Stimulated activated CD4-positive, alpha-beta T cell treated with anti-CD3 and anti-CD28 coated beads, TNF-alpha, amount 100 ng/mL, for 4 hours (primary cell): ENCODE measurements around the gene KERA.
"Not testable (repeated sequence)": the region's sequence is repeated elsewhere in the genome, so short reads cannot be mapped to it uniquely, and the experiment has no call there.

Experiments
- DNase-seq, 3 experiments: peaks; one replicate each; pipeline ENCODE4 v3.0.0-alpha.2; 2020; ENCODE audit warnings: low read depth in 3 of 3

Gene KERA

GRCh38 chr12:91057368-91058165 lies at the start of gene KERA:
KERA (minus strand) TSS chr12:91058024; CDS start chr12:91056281, 1,743 bp downstream.
- no peak for DNase-seq

GRCh38 chr12:91106283-91106682 lies 48.5 kb upstream of the KERA start:
- no peak for DNase-seq

DNA sequence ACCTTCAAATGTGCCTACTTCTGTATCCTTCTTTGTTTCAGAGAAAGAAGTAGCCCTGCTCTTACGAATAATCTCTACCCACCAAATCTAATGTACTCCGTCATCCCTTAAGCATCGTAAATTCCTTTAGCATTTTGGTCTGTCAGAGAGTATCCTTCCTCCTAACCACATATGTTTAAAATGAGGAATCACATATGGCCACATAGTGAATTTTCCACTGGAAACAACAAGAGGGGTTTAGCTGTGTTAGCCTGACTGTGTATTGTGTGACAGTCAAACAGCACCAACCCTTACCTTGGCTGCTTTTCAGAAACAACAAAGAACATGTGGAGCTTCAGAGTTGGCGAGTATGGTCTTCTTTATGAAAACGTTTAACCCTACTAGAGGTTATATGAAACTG lies 48.0 kb upstream of the KERA start:
- DNase-seq: no peak

DNA sequence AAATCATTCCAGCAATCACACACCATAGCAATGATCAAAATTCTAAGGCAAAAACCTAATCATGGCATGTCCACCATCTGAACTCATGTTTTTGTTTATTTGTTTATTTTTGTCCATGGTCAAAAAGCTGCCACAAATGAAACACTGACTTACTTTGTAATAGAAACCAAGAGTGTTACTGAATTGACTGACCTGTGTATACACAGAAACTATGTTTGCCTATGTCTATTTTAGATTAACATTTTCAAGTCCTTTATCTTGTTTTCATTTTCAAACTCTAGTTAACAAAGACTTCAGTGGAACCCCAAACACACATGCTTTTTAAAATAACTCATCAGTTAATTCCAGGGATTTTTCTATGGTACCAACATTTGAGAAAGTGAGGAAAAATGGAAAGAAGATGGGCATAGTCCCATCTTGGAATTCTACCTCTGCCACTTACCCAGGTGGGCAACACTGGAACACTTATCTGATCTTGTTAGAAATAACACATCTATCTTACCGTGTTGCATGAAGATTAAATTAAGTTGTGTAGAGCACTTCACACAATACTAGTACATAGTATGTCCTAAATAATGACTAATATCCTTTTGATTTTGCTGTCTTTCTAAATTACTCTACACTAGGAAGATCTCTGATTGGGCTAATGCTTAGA lies 47.1 kb upstream of the KERA start:
- DNase-seq: no peak

- no peak for DNase-seq
Measured at GRCh38 chr12:91103624-91104023, 45.8 kb upstream of the KERA start.

DNA sequence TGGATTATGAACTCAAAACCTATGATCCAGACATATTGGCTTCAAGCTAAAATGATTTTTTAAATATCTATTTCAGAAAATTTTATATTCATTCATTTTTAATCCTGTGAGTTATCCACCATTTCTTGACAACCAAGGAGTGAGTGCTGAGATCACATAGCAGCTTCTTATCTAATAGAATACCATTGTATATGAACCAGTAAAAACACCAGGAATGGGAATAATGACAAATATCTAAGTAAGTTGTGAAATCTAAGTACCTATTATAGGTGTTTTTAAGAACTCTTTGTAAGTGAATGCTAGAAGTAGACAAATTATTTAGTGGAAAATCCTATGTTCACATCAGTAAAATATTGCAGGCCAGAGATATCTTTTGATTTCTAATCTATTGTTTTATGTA lies 45.3 kb upstream of the KERA start:
- no peak for DNase-seq

GRCh38 chr12:91100906-91101305 lies 43.1 kb upstream of the KERA start:
- DNase-seq: no peak

- DNase-seq: no peak
Measured at GRCh38 chr12:91099836-91100235, 42.0 kb upstream of the KERA start.

DNA sequence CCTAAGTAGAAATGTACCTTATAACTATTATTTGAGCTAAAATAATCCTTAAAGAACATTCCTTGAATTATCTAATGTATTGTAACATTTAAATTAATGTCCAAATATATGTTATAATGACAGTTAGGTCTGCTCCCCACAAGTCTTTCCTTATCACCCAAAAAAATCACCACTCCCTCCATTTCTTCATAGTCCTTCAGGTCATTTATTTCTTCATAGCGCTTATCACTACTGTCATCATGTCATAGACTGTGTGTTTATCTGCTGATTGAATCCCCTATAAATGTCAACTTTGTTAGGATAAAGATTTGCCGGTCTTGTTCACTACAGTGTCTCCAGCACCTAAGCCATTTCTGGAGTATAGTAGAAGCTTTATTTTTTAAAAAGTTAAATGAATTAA lies 41.5 kb upstream of the KERA start:
- no peak for DNase-seq

- DNase-seq: no peak
Measured at GRCh38 chr12:91098941-91099340, 41.1 kb upstream of the KERA start.

GRCh38 chr12:91098461-91098860 lies 40.6 kb upstream of the KERA start:
- no peak for DNase-seq

DNA sequence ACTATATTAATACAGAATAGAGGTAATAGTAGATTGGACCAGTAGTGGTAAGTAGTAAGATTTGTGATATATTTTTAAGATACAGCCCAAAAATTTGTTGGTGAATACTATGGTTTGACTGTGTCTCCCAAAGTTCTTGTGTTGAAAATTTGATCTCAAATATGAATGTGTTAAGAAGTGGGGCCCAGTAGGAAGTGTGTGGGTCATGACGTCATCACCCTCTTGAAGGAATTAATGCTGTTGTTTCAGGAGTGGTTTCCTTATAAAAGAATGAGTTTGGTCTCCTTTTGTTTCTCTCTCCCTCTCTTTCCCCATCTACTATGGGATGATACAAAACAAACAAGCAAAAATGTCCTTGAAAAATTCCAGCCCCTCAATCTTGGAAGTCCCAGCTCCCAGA lies 37.1 kb upstream of the KERA start:
- no peak for DNase-seq

DNA sequence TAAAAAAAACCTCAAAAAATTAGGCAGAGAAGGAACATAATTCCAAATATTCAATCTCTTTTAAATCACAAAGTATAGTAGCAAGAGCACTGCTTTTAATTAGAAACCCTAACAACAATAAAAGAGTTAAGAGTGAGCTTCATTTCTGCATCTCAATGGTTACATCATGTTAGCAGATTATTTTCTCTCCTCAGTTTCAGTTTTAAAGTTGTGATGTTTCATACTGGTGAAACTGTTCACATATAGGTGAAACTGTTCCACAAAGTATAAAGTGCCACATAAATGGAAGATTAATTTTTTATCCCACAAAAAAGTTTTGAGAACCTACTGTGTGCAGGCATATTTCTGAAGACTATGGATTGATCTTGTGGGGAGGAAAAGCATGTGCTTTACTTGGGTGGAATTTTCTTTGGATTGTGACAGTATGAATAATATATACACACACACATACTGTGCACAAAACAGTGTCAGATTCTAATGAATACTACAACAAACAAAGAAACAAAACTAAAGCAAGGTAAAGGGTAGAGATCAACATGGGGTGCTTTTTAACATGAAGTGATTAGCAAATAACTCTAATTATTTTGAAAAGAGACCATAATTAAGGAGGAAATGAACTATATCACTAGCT lies 36.3 kb upstream of the KERA start:
- DNase-seq: no peak

DNA sequence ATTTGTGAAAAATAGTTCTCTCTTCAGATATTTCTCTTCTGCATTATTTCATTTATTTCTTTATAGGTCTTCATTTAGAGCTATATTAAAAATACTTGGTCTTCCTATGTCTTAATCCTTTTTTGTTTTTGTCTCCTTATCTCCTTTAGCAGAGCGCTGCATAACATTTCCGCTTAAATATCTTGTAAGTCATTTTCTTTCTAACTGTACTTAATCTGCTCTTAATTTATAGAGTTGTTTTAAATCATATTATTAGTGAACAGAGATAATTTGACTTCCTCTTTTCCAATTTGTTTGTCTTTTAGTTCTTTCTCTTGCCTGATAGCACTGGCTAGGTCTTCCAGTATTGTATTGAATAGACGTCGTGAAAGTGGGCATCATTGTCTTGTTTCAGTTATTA lies 35.5 kb upstream of the KERA start:
- DNase-seq: no peak

DNA sequence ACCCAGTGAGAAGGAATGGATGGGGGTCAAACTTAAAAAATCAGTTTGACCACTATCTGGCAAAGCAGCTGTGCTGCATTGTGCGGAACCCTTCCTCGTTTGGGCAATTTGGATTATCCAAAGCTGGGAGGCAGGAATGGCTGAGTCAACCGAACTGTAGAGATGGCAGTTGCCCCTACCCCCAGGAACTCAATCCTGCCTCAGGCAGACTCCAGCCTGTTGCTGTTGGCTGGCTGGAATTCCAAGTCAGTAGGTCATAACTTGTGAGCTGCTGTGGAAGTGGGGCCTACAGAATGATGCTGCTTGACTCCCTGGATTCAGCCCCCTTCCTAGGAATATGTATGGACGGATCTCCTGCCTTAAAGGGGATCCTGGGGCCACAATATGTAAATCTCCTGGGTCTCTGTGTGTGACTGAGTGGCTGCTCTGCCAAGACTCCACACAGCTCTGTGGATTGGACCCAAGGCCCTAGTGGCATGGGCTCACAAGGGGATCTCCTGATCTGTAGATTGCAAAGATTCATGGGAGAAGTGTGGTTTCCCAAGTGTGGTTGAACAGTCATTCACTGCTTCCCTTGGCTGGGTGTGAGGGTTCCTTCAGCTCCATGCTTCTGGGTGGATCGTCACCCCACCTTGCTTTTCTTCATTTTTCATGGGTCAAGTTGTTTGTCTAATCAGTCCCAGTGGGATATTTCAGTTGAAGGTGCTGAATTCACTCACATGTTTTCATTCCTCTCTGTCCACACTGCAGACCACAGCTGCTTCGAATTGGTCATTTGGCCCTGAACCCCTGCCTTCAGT lies 34.3 kb upstream of the KERA start:
- DNase-seq: no peak

GRCh38 chr12:91089953-91090352 lies 32.1 kb upstream of the KERA start:
- not testable (repeated sequence) for DNase-seq

DNA sequence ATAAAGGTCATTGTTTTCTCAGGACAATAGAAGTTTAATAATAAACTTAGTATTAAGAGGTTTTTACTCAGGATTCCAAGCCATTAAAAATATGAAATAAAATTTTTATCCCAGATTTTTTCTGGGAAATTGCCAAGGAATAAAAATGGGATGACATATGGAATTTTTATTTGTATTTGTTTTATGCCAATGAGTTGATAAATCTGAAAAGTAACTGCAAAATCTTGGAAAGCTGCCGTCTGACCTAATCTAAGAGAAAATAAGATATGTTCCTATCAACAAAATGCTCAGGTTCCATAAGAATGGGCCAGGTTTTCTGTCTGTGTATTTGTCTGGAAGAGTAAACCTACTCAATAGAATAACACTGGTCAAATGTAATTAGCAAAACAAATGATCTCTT lies 22.2 kb upstream of the KERA start:
- DNase-seq: no peak

- DNase-seq: no peak
Measured at GRCh38 chr12:91078501-91078900, 20.7 kb upstream of the KERA start.

DNA sequence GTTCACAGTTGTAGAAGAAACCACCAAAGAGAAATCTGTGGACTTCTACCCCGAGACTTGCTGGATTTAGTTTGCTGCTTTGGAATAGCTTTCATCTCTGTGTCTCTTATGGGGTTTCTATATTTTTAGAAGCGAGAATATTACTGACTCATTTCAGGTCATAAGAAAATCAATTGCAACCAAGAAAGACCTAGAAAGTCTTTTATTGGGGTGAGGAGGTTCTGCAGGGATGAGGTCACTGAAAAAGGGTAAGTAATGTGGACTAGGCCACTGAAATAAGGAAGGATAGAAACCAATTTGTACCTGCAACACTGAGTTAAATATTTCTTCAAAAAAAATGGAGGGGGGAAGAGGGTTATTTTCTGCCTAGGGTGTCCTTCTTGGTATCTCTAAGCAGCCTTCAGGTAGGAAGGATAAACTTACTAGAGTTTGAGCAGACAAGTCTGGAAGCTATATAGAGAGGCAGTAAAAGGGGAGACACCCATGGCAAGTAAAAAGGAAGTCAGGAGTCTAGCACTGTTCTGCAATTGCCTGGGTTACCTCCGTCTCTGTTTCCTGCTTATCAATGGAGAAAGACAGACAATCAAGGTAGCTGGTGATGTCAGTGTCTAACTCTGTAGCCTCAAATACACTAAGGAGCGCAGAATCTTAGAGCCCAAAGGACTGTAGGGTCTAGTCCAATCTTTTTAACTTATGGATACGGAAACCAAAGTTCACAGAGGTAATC lies 19.6 kb upstream of the KERA start:
- DNase-seq: no peak

DNA sequence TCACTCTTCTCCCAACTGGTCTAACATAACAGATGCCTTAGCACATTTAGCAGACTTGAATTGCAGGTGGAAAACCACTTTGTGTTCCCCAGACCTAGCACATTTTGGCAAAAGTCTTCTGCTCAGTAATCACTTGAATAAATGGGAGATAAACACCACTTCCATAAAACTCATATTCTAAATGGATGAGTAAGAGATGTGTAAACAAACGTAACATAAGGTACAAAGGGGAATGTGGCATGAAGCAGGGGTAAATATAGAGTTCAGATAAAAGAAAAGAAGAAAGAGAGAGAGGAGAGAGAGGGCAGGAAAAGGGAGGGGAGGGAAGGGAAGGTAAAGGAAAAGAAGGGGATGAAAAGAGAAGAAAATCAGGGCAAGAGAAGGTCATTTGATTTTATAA lies 17.0 kb upstream of the KERA start:
- no peak for DNase-seq

DNA sequence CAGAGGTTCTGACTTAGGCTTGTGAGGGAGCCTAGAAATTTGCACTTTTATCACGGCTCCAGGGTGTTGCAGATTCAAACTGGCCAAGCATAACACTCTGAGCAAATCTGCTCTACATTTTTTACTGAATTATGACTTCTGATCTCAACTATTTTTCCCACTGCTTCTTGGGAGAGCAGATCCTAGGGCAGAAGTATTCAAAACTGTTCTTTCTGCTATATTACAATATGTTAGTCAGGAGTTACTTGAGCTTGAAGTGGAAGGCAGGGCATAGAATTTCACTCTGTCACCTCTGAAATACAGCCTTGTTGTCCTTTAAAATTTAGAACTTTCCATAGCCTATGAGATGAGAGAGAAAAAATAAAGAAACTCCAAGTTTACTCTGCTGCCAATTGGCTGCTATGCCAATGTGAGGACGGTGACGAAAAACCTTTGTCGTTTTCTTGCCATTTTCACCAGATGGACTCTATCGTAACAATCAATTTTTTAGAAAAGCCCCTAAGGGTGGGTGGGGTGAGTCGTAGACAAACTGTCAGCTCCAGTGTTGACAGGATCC lies 16.4 kb upstream of the KERA start:
- no peak for DNase-seq
